Ascending aorta (tissue), 2 donors: Measurements from ENCODE around the gene FBL. TPM values are rescaled to one million over a fixed set of nuclear protein-coding genes. Genes with fewer than 3 reads are reported as not detected.

Experiments used
- DNase-seq, 2 donors: peaks; one replicate each; pipeline ENCODE4 v3.0.0-alpha.2; 2019; ENCODE audit warnings: low spot score in 2 of 2
- H3K27ac ChIP-seq, 2 donors: fragments of 200-600 bp; sonication (generic); one replicate each; pipeline ENCODE4 v1.5.1; 2016 to 2017; ENCODE audit warnings: mild to moderate bottlenecking in 1 of 2
- H3K27me3 ChIP-seq: fragments of 200-600 bp; sonication (generic); one replicate; pipeline ENCODE4 v1.5.1; 2017
- H3K36me3 ChIP-seq, 2 donors: fragments of 200-600 bp; sonication (generic); one replicate each; pipeline ENCODE4 v1.5.1; 2016
- H3K4me1 ChIP-seq, 2 donors: fragments of 200-600 bp; sonication (generic); one replicate each; pipeline ENCODE4 v1.5.1; 2016 to 2017; ENCODE audit warnings: mild to moderate bottlenecking in 1 of 2
- H3K4me3 ChIP-seq, 2 donors: fragments of 200-600 bp; sonication (generic); one replicate each; pipeline ENCODE4 v1.5.1; 2016 to 2017; ENCODE audit warnings: mild to moderate bottlenecking in 1 of 2
- H3K9me3 ChIP-seq, 2 donors: fragments of 200-600 bp; sonication (generic); one replicate each; pipeline ENCODE4 v1.5.1; 2016
- CTCF ChIP-seq, 3 experiments: fragments of 200-600 bp in 2 of 3; fragments of 450-650 bp in 1 of 3; sonication (generic) in 2 of 3; IDR thresholded peaks; one replicate each; pipeline ENCODE4 v1.5.1; 2016 to 2019; ENCODE audit warnings: antibody characterized with exemption in 3 of 3, mild to moderate bottlenecking in 1 of 3, moderate library complexity in 1 of 3
- intact Hi-C: fragments of 100-400 bp; cut with DNase I; formaldehyde crosslinking; loops from one replicate; pipeline ENCODE4 v1.15.1; 2023
- total RNA-seq: library from RNA; depleted of rRNA; stranded (reverse); fragments of >200 nt; gene quantifications from one replicate; pipeline ENCODE4 v1.1.0, GENCODE V29; 2016

FBL gene
- total RNA-seq, 1 donor from 2014 or later, result 92.1 TPM

DNA sequence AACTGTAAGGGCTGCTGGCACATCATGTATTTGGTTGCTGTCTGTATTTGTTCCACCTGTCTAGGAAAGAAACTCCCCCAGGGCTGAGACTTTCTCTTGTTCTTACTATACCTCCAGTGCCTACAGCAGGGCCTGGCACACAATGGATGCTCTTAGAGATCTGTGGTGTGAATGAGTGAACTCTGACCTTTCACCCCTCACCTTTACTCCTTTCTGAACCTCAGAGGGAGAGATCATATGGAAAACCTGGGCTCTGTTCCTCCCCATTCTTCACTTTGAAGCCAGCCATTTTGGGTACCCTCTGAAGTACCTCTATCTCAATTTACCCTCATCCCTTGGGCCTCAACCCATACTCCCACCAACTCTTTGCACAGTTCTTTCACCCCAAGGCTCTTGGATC lies 15.3 kb downstream of the FBL start:
- H3K9me3 ChIP-seq, result no peaks in the 10 kb centered on the region
- H3K27ac ChIP-seq, result no peak overlapping the region
- intact Hi-C loops, result loop anchor here (10.0 kb wide), 3 partner anchors 486 to 706 kb away; partner anchors contain the start of genes BLVRB, PAK4, SAMD4B and SPTBN4
- H3K36me3 ChIP-seq, result peaks cover 44 to 68% of the 10 kb centered on the region in 2 donors
- no peak for DNase-seq
- TF ChIP-seq CTCF (IDR thresholded peaks at IDR 0.05), result no peak
- peaks cover 0 to 17% of the 10 kb centered on the region in 2 donors for H3K4me1 ChIP-seq
- H3K4me3 ChIP-seq, result no peak overlapping the region
- no peaks in the 10 kb centered on the region for H3K27me3 ChIP-seq

GRCh38 chr19:39830406-39830805 lies 15.8 kb downstream of the FBL start:
- no peak for TF ChIP-seq CTCF (IDR thresholded peaks at IDR 0.05)
- Histone ChIP-seq H3K27ac (no peak overlapping the region), H3K4me3 (no peak overlapping the region), H3K4me1 (peaks cover 0 to 17% of the 10 kb centered on the region in 2 donors), H3K27me3 (no peaks in the 10 kb centered on the region), H3K9me3 (no peaks in the 10 kb centered on the region), H3K36me3 (peaks cover 49 to 66% of the 10 kb centered on the region in 2 donors)
- intact Hi-C loops, result loop anchor here (10.0 kb wide), 3 partner anchors 486 to 706 kb away; partner anchors contain the start of genes BLVRB, PAK4, SAMD4B and SPTBN4
- no peak for DNase-seq

DNA sequence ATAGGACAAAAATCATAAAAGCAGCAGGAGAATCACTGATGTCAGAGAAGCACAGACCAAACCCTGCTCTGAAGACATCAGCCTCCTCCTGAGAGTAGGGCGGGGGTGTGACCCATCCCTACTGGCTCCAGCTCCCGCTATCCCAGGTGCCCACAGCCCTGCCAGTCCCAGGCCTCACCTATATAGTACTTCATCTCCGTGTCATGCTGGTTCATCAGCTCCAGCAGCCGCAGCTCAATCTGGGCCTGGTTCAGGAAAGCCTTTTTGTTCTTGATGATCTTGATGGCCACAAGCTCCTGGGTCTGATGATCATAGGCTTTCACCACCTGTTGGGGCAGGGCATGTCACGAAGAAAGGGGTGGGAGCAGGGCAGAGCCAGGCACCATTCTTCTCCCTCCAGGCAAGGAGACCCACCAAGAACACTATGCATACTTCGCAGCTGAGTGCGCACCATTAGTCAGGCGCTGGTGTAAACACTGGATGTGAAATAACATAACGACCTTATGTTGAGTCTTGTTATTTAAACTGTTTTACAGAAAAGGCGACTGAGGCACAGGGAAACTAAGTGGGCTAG lies 16.4 kb downstream of the FBL start:
- intact Hi-C loops, result loop anchor here (10.0 kb wide), 3 partner anchors 485 to 705 kb away; partner anchors contain the start of genes BLVRB, PAK4, SAMD4B and SPTBN4
- H3K4me1 ChIP-seq, result peaks cover 0 to 17% of the 10 kb centered on the region in 2 donors
- H3K27ac ChIP-seq, result no peak overlapping the region
- peaks cover 46 to 59% of the 10 kb centered on the region in 2 donors for H3K36me3 ChIP-seq
- no peak for TF ChIP-seq CTCF (IDR thresholded peaks at IDR 0.05)
- no peak overlapping the region for H3K4me3 ChIP-seq
- no peaks in the 10 kb centered on the region for H3K9me3 ChIP-seq
- DNase-seq, result no peak
- H3K27me3 ChIP-seq, result no peaks in the 10 kb centered on the region

- peaks cover 46 to 55% of the 10 kb centered on the region in 2 donors for H3K36me3 ChIP-seq
- intact Hi-C loops, result no loop called here
- DNase-seq, result no peak
Measured at GRCh38 chr19:39828654-39829032, 17.5 kb downstream of the FBL start.

DNA sequence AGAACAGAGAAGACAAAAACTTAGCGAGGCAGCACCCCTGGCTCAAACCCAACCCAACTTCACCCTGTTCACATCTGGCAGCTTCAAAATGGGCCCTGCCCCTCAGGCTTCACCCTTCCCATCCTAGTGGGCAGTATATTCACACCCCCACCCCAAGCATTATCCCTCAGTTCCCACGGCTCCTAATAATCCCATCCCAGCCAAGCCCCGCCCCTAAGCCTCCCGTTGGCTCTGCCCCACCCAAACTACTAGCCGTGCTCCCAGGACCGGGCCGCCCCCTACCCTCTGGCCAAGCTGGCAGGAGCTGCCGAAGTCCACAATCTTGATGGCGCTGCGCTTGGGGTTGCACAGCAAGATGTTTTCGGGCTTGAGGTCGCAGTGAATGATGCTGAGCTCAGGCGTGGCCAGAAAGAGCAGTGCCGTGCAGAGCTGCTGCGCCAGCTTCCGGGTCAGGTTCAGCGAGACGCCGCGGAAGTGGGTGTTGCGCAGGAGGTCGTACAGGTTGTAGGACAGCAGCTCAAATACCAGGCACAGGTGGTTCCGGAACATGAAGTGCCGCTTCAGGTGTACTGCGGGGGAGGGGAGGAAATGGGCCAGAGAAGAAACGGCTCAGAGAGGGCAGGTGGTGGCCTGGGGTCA lies 18.0 kb downstream of the FBL start:
- no peak for TF ChIP-seq CTCF (IDR thresholded peaks at IDR 0.05)
- Histone ChIP-seq H3K27me3 (no peaks in the 10 kb centered on the region), H3K36me3 (peaks cover 46 to 55% of the 10 kb centered on the region in 2 donors), H3K4me3 (no peak overlapping the region), H3K27ac (no peak overlapping the region), H3K4me1 (peaks cover 0 to 13% of the 10 kb centered on the region in 2 donors), H3K9me3 (no peaks in the 10 kb centered on the region)
- no peak for DNase-seq
- intact Hi-C loops, result no loop called here

More at GRCh38 chr19:39828654-39829032, 17.5 kb downstream of the FBL start:
- peaks cover 0 to 14% of the 10 kb centered on the region in 2 donors for H3K4me1 ChIP-seq
- no peaks in the 10 kb centered on the region for H3K9me3 ChIP-seq
- no peak for TF ChIP-seq CTCF (IDR thresholded peaks at IDR 0.05)
- H3K4me3 ChIP-seq, result no peak overlapping the region
- H3K27ac ChIP-seq, result no peak overlapping the region
- H3K27me3 ChIP-seq, result no peaks in the 10 kb centered on the region
